LNCAP (cell line): ENCODE results near the gene SPHK2.

Source experiments
- CTCF ChIP-seq: fragments of 450-650 bp; IDR thresholded peaks from 2 replicates; pipeline ENCODE4 v1.5.1; 2017; ENCODE audit warnings: mild to moderate bottlenecking

Gene SPHK2

GRCh38 chr19:48658483-48658882 is 39.2 kb downstream of the SPHK2 start:
- TF ChIP-seq CTCF: no peak

- TF ChIP-seq CTCF: no peak
Measured at GRCh38 chr19:48659768-48660167, 40.5 kb downstream of the SPHK2 start.

GRCh38 chr19:48660852-48661710 is 41.8 kb downstream of the SPHK2 start:
- no peak for TF ChIP-seq CTCF

- no peak for TF ChIP-seq CTCF
Measured at GRCh38 chr19:48661711-48662090, 42.4 kb downstream of the SPHK2 start.

- no peak for TF ChIP-seq CTCF
Measured at GRCh38 chr19:48663667-48664066, 44.4 kb downstream of the SPHK2 start.

GRCh38 chr19:48664476-48664875 is 45.2 kb downstream of the SPHK2 start:
- no peak for TF ChIP-seq CTCF

- TF ChIP-seq CTCF: no peak
Measured at GRCh38 chr19:48665786-48666185, 46.5 kb downstream of the SPHK2 start.
